Endodermal cell (in vitro differentiated cells): ENCODE results near the gene DOCK4. TPM values are rescaled to one million over a fixed set of nuclear protein-coding genes. Genes with fewer than 3 reads are reported as not detected.

Experiments
- DNase-seq: peaks from one replicate; pipeline ENCODE4 v3.0.0-alpha.2; 2017
- H3K27ac ChIP-seq: 2 replicates; pipeline ENCODE4 v1.5.1; 2013; ENCODE audit warnings: mild to moderate bottlenecking, low read depth, low read length, moderate library complexity
- H3K27me3 ChIP-seq: 2 replicates; pipeline ENCODE4 v1.6.1; 2013; ENCODE audit warnings: mild to moderate bottlenecking, low read length, moderate library complexity; ENCODE audit not compliant: insufficient read depth, control insufficient read depth, poor library complexity, severe bottlenecking
- H3K36me3 ChIP-seq: 2 replicates; pipeline ENCODE4 v1.7.0; 2013; ENCODE audit warnings: mild to moderate bottlenecking, low read length, moderate library complexity; ENCODE audit not compliant: control insufficient read depth, insufficient read depth
- H3K4me1 ChIP-seq: one replicate; pipeline ENCODE4 v1.7.0; 2013; ENCODE audit warnings: low read length; ENCODE audit not compliant: control insufficient read depth, insufficient read depth
- H3K4me3 ChIP-seq: 2 replicates; pipeline ENCODE4 v1.5.1; 2013; ENCODE audit warnings: mild to moderate bottlenecking, low read length, moderate library complexity
- H3K9ac ChIP-seq: 2 replicates; pipeline ENCODE4 v1.6.1; 2013; ENCODE audit warnings: mild to moderate bottlenecking, low read length, moderate library complexity; ENCODE audit not compliant: poor library complexity, severe bottlenecking; ENCODE audit errors: extremely low read depth
- H3K9me3 ChIP-seq: 2 replicates; pipeline ENCODE4 v1.6.1; 2013; ENCODE audit warnings: mild to moderate bottlenecking, low read length, moderate library complexity; ENCODE audit not compliant: control insufficient read depth
- H3K27ac Mint-ChIP-seq: 2 replicates; pipeline ENCODE4 v1.8.0; 2020; ENCODE audit warnings: mixed read lengths
- H3K27me3 Mint-ChIP-seq: 2 replicates; pipeline ENCODE4 v1.8.0; 2021; ENCODE audit warnings: mild to moderate bottlenecking, mixed read lengths; ENCODE audit not compliant: insufficient read depth
- H3K36me3 Mint-ChIP-seq: 2 replicates; pipeline ENCODE4 v1.8.0; 2020; ENCODE audit warnings: low read depth, mixed read lengths
- H3K4me1 Mint-ChIP-seq: 2 replicates; pipeline ENCODE4 v1.8.0; 2020; ENCODE audit warnings: mixed read lengths
- H3K4me3 Mint-ChIP-seq: 2 replicates; pipeline ENCODE4 v1.8.0; 2020; ENCODE audit warnings: mild to moderate bottlenecking, moderate library complexity, mixed read lengths
- H3K9me3 Mint-ChIP-seq: 2 replicates; pipeline ENCODE4 v1.8.0; 2020; ENCODE audit warnings: mild to moderate bottlenecking, mixed read lengths
- WGBS, 2 experiments: methylation state at CpG; one replicate each; pipeline versions ENCODE4 v1.1.5 to v1.1.7; 2013; ENCODE audit warnings: missing lambda C conversion rate in 2 of 2, mixed read lengths in 1 of 2; ENCODE audit not compliant: insufficient coverage in 1 of 2, insufficient read length in 1 of 2; 5-methylcytosine and 5-hydroxymethylcytosine counted together
- total RNA-seq, 2 donors: library from RNA; stranded (reverse); fragmentation: NEBNext Ultra II Directional in 1 of 2; extraction: Animal tissue kit (Norgen Biotek cat#: 25700) in 1 of 2; gene quantifications; 2 replicates in 1 of 2; 3 replicates in 1 of 2; pipeline ENCODE4 v1.2.1, GENCODE V29; 2021
- TF ChIP-seq, protein P1 (sequence below): fragments of 200-600 bp; sonication (generic); conservative IDR thresholded peaks from 2 replicates; pipeline ENCODE4 v1.5.0; 2021; ENCODE audit warnings: antibody characterized with exemption, mild to moderate bottlenecking

DOCK4 gene
- total RNA-seq, 2 donors from 2014 or later = 11.2 to 15.3 TPM

DNA sequence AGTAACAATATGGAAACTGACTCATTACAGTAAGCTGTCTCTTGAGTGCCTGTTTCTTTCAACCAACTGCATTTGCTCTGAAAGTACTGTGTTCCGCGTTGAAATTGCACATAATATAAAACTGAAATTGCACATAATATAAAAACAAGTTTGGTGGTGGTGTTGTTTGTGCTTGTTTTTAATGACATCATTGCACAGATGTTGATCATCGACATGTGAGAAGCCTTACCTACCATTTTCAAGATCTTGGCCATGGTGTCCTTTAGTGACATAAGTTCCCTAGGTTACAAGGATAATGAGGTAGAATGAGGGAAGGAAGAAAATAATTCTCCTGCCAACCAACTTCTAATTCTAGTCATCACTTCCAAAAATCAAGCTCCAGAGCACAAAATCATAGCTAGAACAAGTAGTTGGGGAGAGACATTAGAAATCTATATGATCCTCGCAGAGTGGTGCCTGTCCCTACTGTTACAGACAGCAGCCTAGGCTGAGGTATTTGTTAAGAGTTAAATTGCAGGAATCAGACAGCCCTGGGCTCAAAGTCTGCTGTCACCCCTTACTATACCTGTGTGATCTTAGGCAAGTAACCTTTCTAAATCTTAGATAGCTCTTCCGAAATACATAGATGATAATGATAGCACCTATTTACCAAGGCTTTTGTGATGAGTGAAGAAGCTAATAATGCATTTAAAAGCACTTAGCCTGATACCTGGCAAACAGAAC is 29.3 kb downstream of the DOCK4 start:
- peaks cover 3% of the 10 kb centered on the region for H3K9me3 ChIP-seq
- TF ChIP-seq, protein P1, sequence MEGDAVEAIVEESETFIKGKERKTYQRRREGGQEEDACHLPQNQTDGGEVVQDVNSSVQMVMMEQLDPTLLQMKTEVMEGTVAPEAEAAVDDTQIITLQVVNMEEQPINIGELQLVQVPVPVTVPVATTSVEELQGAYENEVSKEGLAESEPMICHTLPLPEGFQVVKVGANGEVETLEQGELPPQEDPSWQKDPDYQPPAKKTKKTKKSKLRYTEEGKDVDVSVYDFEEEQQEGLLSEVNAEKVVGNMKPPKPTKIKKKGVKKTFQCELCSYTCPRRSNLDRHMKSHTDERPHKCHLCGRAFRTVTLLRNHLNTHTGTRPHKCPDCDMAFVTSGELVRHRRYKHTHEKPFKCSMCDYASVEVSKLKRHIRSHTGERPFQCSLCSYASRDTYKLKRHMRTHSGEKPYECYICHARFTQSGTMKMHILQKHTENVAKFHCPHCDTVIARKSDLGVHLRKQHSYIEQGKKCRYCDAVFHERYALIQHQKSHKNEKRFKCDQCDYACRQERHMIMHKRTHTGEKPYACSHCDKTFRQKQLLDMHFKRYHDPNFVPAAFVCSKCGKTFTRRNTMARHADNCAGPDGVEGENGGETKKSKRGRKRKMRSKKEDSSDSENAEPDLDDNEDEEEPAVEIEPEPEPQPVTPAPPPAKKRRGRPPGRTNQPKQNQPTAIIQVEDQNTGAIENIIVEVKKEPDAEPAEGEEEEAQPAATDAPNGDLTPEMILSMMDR = no peak
- Mint-ChIP-seq H3K4me1 (peaks cover 11% of the 10 kb centered on the region), H3K27ac (no peak overlapping the region), H3K4me3 (no peak overlapping the region), H3K27me3 (no peaks in the 10 kb centered on the region), H3K9me3 (no peaks in the 10 kb centered on the region), H3K36me3 (no peaks in the 10 kb centered on the region)
- H3K36me3 ChIP-seq = no peaks in the 10 kb centered on the region
- no peaks in the 10 kb centered on the region for H3K27me3 ChIP-seq
- no peaks in the 10 kb centered on the region for H3K4me1 ChIP-seq
- 89% methylated on average over 4 of the region's 5 CpGs; no CpG with 5 or more reads in 1 of the 2 experiments for WGBS, 2 experiments
- H3K4me3 ChIP-seq = no peak overlapping the region
- no peak for DNase-seq
- H3K9ac ChIP-seq = no peak overlapping the region
- H3K27ac ChIP-seq = no peak overlapping the region

GRCh38 chr7:112176241-112176640 is 30.0 kb downstream of the DOCK4 start:
- H3K27ac ChIP-seq = no peak overlapping the region
- H3K36me3 Mint-ChIP-seq = no peaks in the 10 kb centered on the region
- H3K4me1 ChIP-seq = no peaks in the 10 kb centered on the region
- H3K27ac Mint-ChIP-seq = no peak overlapping the region
- no peaks in the 10 kb centered on the region for H3K27me3 ChIP-seq
- no peak for DNase-seq
- H3K27me3 Mint-ChIP-seq = no peaks in the 10 kb centered on the region
- H3K9me3 Mint-ChIP-seq = no peaks in the 10 kb centered on the region
- 87% methylated on average over 2 of the region's 2 CpGs; no CpG with 5 or more reads in 1 of the 2 experiments for WGBS, 2 experiments
- H3K36me3 ChIP-seq = no peaks in the 10 kb centered on the region
- H3K4me3 Mint-ChIP-seq = no peak overlapping the region
- H3K4me3 ChIP-seq = no peak overlapping the region
- TF ChIP-seq, protein P1 = no peak
- peaks cover 11% of the 10 kb centered on the region for H3K4me1 Mint-ChIP-seq
- H3K9ac ChIP-seq = no peak overlapping the region
- H3K9me3 ChIP-seq = peaks cover 8% of the 10 kb centered on the region

DNA sequence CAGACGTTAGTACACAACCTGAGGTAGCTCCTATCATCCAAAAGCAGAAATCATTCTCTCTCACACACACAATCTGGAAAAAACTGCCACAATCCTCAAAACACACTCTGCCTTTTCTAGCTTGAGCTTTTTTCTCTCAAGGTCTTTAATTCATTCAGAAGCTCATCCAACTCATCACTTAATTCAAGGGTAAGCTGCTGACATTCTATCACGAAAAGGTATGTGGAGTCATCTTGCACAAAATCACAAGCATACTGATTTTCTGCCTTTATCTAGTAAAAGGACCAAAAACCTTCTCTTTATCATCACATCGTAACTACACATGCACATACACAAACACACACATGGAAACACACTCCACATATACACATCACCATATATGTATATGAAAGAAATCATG is 32.0 kb downstream of the DOCK4 start:
- H3K4me3 Mint-ChIP-seq = no peak overlapping the region
- Histone ChIP-seq H3K9me3 (peaks cover 8% of the 10 kb centered on the region), H3K27ac (no peak overlapping the region), H3K36me3 (no peaks in the 10 kb centered on the region), H3K4me1 (no peaks in the 10 kb centered on the region), H3K4me3 (no peak overlapping the region), H3K9ac (no peak overlapping the region), H3K27me3 (no peaks in the 10 kb centered on the region)
- H3K9me3 Mint-ChIP-seq = no peaks in the 10 kb centered on the region
- DNase-seq = no peak
- TF ChIP-seq, protein P1 = no peak
- H3K4me1 Mint-ChIP-seq = peaks cover 11% of the 10 kb centered on the region
- no peaks in the 10 kb centered on the region for H3K27me3 Mint-ChIP-seq
- no peaks in the 10 kb centered on the region for H3K36me3 Mint-ChIP-seq
- WGBS, 2 experiments = 86 to 88% methylated on average over 2 to 3 of the region's 3 CpGs
- H3K27ac Mint-ChIP-seq = no peak overlapping the region
